Measurements from ENCODE around the gene MEF2D. TPM values are rescaled to one million over a fixed set of nuclear protein-coding genes. Genes with fewer than 3 reads are reported as not detected.
A peak's percentile ranks its signal among the peaks of the same experiment; 100 is the strongest.

MEF2D gene
- total RNA-seq, 1 experiment from 2014 or later = 18.7 TPM

DNA sequence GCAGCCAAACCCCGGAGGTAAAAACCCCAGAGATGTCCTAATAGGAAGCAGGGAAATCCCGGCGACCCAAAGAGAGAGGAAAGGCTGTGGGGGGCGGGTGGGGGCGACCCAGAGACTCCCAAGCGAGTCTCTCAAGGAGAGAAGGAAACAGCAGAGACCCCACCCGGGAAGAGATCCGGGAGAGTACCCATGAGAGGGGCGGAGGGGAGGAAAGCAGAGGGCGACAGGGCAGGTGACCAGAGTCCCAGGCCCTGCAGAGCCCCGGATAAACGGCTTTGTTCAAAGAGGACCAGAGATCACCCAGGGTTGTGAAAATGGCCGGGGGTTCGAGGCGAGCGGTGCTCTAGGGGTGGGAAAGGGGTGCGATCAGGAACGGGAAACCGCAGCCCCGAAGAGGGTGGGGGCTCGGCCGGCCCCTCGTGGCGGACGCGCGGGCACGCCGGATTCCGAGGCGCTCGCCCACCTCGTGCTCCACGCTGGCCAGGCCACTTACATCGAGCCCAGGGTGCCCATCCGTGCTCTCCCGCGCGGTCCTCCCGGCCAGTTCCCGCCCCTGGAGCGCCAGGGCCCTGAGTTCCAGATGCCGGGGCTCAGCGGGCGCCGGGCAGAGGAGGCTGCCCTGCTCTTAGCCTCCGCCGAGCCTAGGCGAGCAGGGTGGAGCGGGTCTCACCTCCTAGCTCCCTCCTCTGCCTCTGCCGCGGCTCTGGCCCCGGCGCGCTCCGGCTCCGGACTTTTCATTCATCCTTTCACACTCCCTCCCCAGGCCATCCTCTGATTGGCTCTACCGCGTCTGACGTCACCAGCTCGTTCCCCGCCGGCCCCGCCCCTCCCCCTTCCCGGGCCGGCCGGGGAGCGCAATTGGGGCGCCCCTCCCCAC is 79.3 kb downstream of the MEF2D start:
- peaks cover 20% of the 10 kb centered on the region for H3K23me2 ChIP-seq (ENCODE audit: insufficient read length, low read depth, low read length, poor library complexity, severe bottlenecking)
- H2BK120ac ChIP-seq (ENCODE audit: low read depth, low read length, poor library complexity, severe bottlenecking) = no peak overlapping the region
- H3K4me3 Mint-ChIP-seq = peak overlapping the region; percentile 55 to 84
- peak overlapping the region in 1 of 3 experiments; percentile 50; a peak in 2 of 7 replicates for H3K27ac Mint-ChIP-seq
- H3T11ph ChIP-seq (ENCODE audit: low read length) = no peak overlapping the region
- no peaks in the 10 kb centered on the region for H3K79me2 ChIP-seq (ENCODE audit: insufficient read depth, low read length)
- H2BK5ac ChIP-seq (ENCODE audit: insufficient read length, low read length) = no peak overlapping the region
- no CpG with 5 or more reads among the region's 69 CpGs for WGBS (ENCODE audit: extremely low coverage, insufficient read length, low lambda C conversion rate)
- H3K4me2 ChIP-seq (ENCODE audit: insufficient read depth, insufficient read length, low read length) = peak overlapping the region; percentile 72
- H2BK15ac ChIP-seq (ENCODE audit: low read depth, low read length) = no peak overlapping the region
- H3K9me3 Mint-ChIP-seq = no peaks in the 10 kb centered on the region; a peak in 1 of 5 replicates
- H3K36me3 Mint-ChIP-seq (ENCODE audit: insufficient read depth in 1 of 3, low read depth in 3 of 3) = no peaks in the 10 kb centered on the region; a peak in 1 of 7 replicates
- DNase-seq = peak; percentile 95
- no peak overlapping the region for H2AK5ac ChIP-seq (ENCODE audit: insufficient read length, low read length)
- no peak overlapping the region for H4K5ac ChIP-seq (ENCODE audit: insufficient read length, low read depth, low read length)
- H4K91ac ChIP-seq (ENCODE audit: insufficient read length, low read depth, low read length) = no peak overlapping the region
- no peaks in the 10 kb centered on the region; the same call in 1 of the 2 replicates for H3K4me1 ChIP-seq (ENCODE audit: insufficient read depth, low read length)
- H4K20me1 ChIP-seq (ENCODE audit: control insufficient read depth, insufficient read depth, insufficient read length) = no peaks in the 10 kb centered on the region
- no peak overlapping the region for H2BK12ac ChIP-seq (ENCODE audit: insufficient read length, low read depth, low read length)
- no peak for TF ChIP-seq CTCF (conservative IDR thresholded peaks at IDR 0.05)
- no peak overlapping the region for H3K27ac ChIP-seq (ENCODE audit: insufficient read length, low read depth, low read length)
- no peak overlapping the region for H2AFZ ChIP-seq (ENCODE audit: low read length)
- H3K9me3 ChIP-seq (ENCODE audit: control insufficient read depth, low read depth, low read length) = no peaks in the 10 kb centered on the region
- H3K27me3 Mint-ChIP-seq (ENCODE audit: low read depth) = peaks cover 84% of the 10 kb centered on the region
- no peak overlapping the region for H3K23ac ChIP-seq (ENCODE audit: insufficient read length, low read depth, low read length)
- H3K4me1 Mint-ChIP-seq = peaks cover 40 to 47% of the 10 kb centered on the region in 2 experiments
- H3K9ac ChIP-seq (ENCODE audit: extremely low read depth, insufficient read length, low read length) = no peak overlapping the region
- no peak overlapping the region for H4K8ac ChIP-seq (replicated peaks; ENCODE audit: insufficient read length, low read depth, low read length)
- H3K56ac ChIP-seq (ENCODE audit: insufficient read length, low read depth, low read length) = no peak overlapping the region
- peaks cover 42% of the 10 kb centered on the region for H3K27me3 ChIP-seq (ENCODE audit: insufficient read depth, low read length)
- H3K14ac ChIP-seq (ENCODE audit: insufficient read depth, low read length) = peak overlapping the region; percentile 70; the same call in 1 of the 2 replicates
- no peaks in the 10 kb centered on the region for H3K79me1 ChIP-seq (ENCODE audit: insufficient read depth, low read depth, low read length, poor library complexity, severe bottlenecking)
- no peak overlapping the region for H3K4ac ChIP-seq (ENCODE audit: low read depth, low read length)
- H3K18ac ChIP-seq (ENCODE audit: insufficient read length, low read depth, low read length) = peak overlapping the region; percentile 73
- H2BK20ac ChIP-seq (ENCODE audit: low read depth, low read length, poor library complexity, severe bottlenecking) = no peak overlapping the region
